HL-60 (cell line): Measurements from ENCODE around the gene DYNLT2.

Experiments used
- GABPA ChIP-seq: IDR thresholded peaks from 2 replicates; pipeline ENCODE4 v1.6.1; 2012; ENCODE audit warnings: low read depth
- POLR2AphosphoS5 ChIP-seq: IDR thresholded peaks from 2 replicates; pipeline ENCODE4 v1.6.1; 2012; ENCODE audit warnings: low read depth
- SPI1 ChIP-seq: IDR thresholded peaks from 2 replicates; pipeline ENCODE4 v1.6.1; 2012; ENCODE audit warnings: low read depth, mild to moderate bottlenecking, borderline replicate concordance
- TF ChIP-seq, protein P1 (sequence below): IDR thresholded peaks from one replicate; pipeline ENCODE4 v1.5.1; 2011; ENCODE audit warnings: low read length, control low read depth, inconsistent platforms; ENCODE audit not compliant: insufficient read depth

DNA sequence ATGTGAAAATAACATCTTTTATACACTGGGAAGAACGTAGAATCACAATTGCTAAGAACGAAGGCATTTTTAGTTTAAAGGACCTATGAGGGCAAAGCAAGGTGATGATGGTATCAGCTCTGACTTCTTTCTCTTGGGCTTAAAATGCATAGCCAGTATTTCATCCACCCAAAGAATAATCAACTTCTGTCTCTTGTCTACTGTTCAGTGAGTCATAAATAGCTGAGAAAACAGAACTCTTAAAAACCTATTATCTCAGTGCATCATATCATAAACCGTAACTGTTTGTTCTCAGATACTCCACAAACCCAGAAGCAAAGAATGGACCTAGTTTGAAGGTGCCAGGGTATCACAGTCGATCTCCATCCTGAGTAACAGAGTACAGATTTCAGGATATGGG lies 32.3 kb downstream of the DYNLT2 start:
- no peak for TF ChIP-seq GABPA
- TF ChIP-seq, protein P1, sequence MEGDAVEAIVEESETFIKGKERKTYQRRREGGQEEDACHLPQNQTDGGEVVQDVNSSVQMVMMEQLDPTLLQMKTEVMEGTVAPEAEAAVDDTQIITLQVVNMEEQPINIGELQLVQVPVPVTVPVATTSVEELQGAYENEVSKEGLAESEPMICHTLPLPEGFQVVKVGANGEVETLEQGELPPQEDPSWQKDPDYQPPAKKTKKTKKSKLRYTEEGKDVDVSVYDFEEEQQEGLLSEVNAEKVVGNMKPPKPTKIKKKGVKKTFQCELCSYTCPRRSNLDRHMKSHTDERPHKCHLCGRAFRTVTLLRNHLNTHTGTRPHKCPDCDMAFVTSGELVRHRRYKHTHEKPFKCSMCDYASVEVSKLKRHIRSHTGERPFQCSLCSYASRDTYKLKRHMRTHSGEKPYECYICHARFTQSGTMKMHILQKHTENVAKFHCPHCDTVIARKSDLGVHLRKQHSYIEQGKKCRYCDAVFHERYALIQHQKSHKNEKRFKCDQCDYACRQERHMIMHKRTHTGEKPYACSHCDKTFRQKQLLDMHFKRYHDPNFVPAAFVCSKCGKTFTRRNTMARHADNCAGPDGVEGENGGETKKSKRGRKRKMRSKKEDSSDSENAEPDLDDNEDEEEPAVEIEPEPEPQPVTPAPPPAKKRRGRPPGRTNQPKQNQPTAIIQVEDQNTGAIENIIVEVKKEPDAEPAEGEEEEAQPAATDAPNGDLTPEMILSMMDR = no peak
- no peak for TF ChIP-seq SPI1
- TF ChIP-seq POLR2AphosphoS5 = no peak
